ENCODE results near the gene SPEM3.

The SPEM3 gene

DNA sequence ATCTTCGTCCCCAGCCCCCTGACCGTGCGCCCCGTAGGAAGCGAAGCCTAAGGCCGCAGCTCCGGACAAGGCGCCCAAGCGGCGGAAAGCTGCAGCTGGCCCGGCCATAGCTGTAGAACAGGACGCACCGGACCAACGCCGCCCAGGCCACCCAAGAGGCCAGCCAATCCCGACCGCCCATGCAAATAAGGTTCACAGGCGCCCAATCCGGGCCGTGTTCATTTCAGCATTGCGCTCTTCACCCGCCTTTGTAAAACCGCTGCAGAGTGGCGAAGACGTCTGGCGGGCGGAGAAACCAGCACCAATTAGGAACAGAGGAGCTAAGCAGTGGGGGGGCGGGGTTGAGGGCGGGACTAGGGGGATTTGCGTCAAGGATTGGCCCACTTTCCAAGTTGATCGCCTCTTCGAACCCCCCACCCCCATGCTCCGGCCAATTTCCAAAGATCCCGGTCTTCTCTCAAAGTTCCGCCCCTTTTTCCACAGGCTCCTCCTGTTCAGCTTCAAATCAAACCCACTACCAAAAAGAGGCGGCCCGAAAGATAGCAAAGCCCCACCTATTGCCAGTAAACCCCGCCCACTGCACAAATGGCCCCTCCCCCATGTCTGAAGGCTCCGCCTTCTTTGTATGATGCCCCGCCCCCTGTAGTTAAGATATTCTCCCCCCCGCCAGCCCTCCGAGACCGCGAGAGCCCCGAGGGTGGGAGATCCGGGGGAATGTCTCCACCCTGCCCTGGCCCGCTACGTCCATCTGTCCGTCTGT lies 24.5 kb upstream of the SPEM3 start, which contains the start of gene TMEM256:
Gene TMEM256 (minus strand): TSS at position 121 of the 760 bp plus-strand sequence. CDS start 13 bp downstream, at position 108.
- peak; percentile 95 for DNase-seq (ENCODE audit: low spot score)

DNA sequence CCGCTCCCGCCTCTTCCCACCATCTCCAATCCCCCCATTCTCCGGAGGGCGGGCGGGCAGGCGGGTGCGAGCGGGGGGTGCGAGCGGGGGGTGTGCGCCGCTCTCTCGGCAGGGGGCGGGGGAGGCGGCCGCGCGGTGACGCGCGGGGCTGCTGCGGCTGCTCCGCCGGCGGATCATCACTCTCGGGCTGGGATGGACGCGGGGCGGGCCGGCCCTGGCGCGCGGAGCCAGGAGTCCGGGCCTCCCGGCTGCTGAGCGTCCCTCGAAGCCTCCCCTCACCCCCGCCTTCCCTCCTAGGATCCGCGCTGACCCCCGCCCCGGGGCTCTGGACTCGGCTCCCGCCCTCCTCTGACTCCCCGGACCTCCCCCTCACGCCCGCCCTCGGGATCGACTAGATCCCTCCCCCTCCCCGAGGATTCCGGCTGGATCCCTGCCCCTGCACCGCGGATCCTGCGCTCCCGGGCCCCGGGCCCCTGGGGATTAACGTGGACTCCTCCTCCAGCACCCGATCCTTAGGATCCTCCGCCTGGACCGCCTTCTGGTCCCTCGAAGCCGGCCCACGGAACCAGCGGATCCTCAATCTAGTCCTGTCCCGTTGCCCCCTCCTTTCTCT lies 23.8 kb upstream of the SPEM3 start:
- DNase-seq (ENCODE audit: low spot score), result no peak

DNA sequence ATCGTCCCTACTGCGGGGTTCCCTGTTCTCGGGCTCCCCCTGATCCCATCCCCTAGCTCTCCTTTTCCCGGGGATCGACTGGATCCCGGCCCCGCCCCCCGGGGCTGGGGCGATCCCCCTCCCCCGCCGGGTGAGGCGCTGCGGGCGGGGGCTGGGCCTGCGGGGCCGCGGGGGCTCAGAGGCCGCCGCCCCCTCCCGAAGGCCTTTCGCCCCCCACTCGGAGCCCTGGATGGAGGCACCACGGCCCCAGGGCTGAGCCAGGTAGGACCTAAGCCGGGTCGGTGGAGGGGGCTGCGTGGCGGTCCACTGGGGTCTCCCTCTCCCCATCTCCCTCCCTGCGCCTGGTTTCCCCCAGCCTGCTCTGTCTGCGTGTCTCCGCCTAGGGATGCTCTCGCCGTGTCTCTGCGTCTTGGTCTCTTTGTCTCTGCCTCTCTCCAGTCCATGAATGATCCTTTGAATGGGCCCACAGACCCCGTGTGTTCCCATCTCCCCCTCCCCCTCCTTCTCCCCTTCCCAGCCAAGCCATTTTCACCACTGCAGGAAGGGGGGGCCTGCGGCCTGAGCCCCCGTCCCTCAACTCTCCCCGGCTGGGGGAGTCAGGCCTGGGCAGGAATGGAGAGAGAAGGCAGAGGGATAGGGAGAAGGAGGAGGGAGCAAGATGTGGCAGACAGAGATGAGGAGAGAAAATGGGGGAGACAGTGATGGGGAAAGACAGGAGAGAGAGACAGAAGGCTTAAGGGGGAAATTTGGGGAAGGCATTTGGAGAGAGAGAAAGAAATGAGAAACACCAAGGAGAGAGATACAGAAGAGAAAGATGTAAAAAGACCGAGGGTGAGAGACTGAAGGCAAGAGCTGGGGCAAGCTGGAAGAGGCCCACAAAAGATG lies 23.1 kb upstream of the SPEM3 start:
- no peak for DNase-seq (ENCODE audit: low spot score)

DNA sequence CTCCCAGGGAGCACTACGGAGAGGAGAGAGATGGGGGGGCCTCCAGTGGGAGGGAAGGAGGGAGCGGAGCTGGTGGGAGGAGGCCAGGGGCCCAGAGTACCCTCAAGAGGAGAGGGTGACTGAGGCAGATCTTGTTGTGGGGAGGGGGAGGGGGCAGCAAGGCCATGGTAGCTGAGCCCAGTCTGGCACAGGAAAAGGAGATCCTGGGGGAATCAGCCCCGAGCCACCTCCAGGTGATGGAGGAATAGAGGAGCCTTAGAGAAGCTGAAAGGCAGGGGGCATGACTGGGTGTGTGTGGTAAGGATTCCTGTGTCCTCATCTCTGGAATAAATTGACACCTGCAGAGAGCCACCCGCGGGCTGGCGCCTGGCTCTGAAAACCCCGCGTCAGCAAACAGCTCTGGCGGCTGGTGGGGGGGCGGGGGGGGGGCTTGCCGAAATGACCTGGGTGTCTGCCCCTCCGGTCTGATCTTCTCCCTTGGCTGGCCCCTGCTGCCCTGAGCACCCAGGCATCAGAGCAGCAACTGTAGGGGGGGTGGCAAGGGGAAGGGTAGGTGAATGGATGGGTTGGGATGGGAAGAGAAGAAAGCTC lies 22.3 kb upstream of the SPEM3 start:
- no peak for DNase-seq (ENCODE audit: low spot score)

DNA sequence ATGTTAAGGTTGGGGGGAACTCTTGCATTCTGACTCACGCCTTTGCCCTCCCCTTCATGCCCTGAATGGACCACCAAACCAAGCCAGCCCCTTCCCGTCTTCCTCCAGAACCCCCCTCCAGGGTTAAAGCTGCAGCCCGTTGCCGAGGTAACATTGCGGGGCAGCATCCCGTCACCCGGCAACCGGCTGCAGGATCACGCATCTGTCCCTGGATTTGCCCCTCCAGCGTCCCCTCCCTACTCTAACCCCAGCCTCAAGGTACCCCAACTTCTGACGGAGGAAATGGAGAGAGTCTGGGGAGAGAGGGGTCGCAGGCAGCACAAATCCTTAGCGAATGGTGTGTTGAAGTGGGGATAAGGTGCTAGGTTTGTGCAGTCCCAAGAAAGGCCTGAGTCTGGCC lies 21.6 kb upstream of the SPEM3 start:
- DNase-seq (ENCODE audit: low spot score), result no peak

DNA sequence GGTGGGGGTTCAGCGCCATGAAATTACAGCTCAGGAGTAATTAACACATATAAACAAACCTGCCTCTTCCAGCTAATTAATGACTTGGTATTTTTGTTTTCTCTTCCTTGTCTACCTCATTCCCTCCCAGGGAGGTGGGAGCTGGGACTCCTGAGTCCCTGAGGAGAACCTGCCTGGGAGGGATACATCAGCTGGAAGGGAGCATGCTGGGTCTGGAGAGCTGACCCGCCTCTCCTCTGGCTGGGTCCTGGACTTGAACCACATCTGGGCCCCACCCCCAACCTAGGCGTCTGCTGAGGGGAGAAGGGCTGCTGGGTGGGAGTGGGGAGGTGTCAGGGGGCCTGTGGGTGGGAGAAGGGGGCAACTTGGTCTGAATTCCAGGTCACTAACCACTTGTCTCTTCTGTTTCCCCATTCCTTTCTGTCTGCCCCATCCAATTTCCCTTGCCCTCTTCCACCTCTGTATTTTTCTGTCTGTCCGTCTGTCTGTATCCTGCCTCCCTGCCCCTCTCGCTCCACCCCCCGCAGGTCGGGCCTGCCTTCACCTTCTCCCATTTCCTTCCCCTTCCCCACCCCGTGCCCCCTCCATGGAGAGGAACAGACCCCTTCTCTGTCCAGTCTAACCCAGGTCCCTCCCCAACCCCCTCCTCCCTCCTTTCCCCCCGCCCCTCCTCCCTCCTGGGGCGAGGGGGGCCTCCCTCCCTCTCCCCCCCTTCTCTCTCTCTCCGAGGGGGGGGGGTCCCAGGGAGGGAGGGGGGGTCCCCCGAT lies 21.0 kb upstream of the SPEM3 start, which contains the start of gene NLGN2:
Gene NLGN2 (plus strand): TSS at position 361 of the 767 bp plus-strand sequence. CDS start 411 bp downstream, outside the sequence.
- no peak for DNase-seq (ENCODE audit: low spot score)

DNA sequence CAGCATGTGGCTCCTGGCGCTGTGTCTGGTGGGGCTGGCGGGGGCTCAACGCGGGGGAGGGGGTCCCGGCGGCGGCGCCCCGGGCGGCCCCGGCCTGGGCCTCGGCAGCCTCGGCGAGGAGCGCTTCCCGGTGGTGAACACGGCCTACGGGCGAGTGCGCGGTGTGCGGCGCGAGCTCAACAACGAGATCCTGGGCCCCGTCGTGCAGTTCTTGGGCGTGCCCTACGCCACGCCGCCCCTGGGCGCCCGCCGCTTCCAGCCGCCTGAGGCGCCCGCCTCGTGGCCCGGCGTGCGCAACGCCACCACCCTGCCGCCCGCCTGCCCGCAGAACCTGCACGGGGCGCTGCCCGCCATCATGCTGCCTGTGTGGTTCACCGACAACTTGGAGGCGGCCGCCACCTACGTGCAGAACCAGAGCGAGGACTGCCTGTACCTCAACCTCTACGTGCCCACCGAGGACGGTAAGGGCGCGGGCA lies 20.4 kb upstream of the SPEM3 start:
- DNase-seq (ENCODE audit: low spot score), result no peak

DNA sequence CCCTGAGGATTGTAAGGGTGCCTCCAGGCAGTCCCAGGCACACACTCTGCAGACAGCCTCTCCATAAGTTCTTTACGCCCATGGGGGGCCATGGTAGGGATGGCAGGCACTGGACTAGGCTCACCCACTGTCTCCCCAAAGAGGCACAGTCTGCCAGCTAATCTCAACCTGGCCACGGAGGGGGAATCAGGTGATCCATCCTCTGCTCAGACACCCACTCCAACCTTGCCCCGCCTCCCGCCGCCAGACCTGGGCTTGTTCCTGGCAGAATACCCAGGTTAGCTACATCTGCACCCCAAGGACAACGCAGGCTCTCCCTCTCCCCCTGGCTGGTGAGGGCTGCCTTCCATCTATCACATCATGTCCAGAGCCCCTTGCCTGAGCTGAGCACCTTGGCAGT lies 19.8 kb upstream of the SPEM3 start:
- DNase-seq (ENCODE audit: low spot score), result no peak

DNA sequence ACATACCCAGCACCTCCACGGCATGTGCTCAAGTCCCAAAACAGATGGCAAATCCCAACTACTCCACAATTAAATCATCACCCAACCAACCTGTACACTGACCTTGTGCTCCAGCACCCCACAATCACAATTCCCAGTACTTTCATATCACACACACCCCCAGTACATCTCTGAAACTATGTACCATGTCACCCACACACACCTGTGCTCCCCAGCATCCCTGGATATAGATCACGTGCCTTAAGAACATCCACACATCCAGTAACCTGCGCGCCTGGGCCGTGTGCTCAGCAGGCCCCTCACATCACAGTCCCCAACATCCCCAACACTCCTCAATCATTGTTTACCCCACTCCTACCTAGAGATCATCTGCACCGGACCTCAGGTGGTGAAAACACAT lies 18.9 kb upstream of the SPEM3 start:
- no peak for DNase-seq (ENCODE audit: low spot score)

DNA sequence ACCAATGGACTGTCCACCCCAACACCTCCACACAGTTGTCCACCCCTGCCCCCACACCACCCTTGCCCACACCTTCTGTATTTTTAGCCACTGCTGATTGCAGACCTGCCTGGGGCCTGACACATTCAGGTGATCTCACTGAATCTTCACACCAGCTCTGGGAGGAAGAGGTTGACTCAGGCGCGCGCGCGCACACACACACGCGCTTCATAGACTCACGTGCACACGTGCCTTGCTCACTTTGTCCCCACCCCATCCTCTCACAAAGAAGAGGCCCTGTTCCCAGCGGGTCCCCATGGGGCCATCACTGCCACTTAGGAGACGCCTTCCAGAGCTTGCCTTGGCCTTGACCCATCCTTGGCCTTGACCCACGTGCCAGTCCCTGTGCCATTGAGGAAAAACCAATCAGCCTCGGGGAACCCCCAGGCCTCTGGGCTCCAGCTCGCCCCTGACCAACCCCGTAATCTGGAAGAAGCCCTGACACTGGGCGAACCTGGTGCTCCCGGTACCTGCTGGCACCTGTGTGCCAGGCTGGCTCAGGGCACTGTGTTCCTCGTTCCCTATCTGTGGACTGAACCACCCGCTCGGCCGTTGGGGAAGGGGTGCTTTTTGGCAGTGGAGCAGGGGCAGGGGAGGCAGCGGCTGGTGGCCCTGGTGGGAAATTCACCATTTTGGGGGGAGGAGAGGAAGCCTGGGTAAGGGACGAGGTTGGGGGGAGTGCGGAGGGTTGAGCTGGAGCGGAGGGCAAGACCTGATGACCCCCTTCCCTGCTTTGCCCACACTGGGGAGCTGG lies 17.8 kb upstream of the SPEM3 start:
- no peak for DNase-seq (ENCODE audit: low spot score)

DNA sequence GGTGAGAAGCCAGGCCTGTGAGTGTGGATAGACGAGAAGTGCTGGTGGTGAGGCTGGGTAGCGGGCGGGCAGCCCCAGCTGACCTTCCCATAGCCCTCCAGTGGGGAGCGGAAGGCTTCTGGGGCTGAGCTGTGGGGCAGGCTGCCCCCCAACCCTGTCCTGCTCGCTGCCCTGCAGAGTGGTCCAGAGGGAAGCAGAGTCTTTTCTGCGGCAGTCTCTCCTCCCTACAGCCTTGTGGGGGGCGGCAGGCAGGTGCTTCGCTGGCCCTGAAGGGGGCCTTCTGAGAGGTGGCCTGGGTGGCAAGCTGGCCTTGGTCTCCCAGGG lies 17.3 kb upstream of the SPEM3 start:
- DNase-seq (ENCODE audit: low spot score), result no peak

DNA sequence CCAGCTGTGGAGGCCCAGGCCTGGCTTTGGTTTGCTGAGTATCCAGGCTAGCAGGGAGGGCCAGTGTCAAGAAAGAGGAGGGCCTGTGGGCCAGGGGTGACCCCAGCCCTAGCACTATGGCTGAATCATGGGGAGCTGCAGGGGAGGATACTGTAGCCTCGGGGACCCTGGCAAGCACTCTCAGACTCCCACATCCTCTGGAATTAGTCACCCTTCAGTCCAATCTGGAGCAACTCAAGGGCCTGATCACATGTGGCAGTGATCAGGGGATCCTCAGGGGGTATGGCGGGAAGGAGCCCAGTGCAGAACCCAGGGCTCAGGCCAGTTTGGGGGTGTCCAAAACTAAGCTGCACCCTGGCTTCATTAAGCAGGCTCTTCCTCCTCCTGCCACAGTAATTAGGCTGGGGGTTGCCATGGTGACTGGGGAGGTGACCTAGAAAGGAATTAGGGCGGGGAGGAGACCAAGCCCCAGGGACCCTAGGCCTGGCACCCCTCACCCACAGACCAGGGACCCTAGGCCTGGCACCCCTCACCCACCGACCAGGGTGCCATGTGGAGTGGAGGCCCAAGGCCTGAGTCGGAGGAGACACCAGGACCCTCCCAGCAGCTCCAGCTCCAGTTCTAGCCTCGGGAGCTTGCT lies 15.2 kb upstream of the SPEM3 start:
- no peak for DNase-seq (ENCODE audit: low spot score)

DNA sequence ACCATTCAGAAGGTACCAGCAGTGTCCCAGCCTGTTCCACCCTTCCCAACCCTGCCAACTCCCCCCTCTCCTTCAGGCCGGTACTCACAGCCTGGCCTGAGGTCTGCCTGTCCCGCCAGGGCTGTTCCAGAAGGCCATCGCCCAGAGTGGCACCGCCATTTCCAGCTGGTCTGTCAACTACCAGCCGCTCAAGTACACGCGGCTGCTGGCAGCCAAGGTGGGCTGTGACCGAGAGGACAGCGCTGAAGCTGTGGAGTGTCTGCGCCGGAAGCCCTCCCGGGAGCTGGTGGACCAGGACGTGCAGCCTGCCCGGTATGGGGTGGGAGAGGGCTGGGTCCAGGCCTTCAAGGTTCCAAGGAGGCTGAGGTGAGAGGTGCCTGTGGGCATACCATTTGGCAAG lies 13.8 kb upstream of the SPEM3 start:
- no peak for DNase-seq (ENCODE audit: low spot score)

DNA sequence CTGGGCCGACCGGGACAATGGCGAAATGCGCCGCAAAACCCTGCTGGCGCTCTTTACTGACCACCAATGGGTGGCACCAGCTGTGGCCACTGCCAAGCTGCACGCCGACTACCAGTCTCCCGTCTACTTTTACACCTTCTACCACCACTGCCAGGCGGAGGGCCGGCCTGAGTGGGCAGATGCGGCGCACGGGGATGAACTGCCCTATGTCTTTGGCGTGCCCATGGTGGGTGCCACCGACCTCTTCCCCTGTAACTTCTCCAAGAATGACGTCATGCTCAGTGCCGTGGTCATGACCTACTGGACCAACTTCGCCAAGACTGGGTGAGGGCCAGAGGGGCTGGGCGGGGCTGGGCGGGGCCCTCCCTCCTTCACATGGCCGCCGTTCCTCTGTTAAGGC lies 12.9 kb upstream of the SPEM3 start:
- DNase-seq (ENCODE audit: low spot score), result no peak

DNA sequence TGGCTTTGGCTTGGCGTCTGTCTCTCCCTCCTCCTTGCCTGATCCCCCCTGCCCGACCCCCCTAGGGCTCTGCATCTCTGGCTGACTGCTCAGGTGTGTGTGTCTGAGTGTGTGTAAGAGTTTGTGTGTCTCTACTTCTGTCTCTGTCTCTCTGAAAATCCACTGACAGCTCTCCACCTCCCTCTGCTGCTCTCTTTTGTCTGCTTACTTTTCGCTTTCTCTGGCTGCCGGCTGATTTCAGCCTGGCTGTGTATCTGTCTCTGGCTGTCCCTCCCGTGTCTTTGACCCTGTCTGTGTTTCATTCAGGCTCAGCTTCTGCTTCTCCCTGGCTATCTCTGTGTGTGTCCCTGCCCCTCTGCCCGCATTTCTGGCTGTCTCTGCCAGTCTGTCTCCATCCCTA lies 12.3 kb upstream of the SPEM3 start:
- DNase-seq (ENCODE audit: low spot score), result no peak

DNA sequence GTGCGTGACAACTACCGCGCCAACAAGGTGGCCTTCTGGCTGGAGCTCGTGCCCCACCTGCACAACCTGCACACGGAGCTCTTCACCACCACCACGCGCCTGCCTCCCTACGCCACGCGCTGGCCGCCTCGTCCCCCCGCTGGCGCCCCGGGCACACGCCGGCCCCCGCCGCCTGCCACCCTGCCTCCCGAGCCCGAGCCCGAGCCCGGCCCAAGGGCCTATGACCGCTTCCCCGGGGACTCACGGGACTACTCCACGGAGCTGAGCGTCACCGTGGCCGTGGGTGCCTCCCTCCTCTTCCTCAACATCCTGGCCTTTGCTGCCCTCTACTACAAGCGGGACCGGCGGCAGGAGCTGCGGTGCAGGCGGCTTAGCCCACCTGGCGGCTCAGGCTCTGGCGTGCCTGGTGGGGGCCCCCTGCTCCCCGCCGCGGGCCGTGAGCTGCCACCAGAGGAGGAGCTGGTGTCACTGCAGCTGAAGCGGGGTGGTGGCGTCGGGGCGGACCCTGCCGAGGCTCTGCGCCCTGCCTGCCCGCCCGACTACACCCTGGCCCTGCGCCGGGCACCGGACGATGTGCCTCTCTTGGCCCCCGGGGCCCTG lies 11.5 kb upstream of the SPEM3 start:
- DNase-seq (ENCODE audit: low spot score), result no peak

DNA sequence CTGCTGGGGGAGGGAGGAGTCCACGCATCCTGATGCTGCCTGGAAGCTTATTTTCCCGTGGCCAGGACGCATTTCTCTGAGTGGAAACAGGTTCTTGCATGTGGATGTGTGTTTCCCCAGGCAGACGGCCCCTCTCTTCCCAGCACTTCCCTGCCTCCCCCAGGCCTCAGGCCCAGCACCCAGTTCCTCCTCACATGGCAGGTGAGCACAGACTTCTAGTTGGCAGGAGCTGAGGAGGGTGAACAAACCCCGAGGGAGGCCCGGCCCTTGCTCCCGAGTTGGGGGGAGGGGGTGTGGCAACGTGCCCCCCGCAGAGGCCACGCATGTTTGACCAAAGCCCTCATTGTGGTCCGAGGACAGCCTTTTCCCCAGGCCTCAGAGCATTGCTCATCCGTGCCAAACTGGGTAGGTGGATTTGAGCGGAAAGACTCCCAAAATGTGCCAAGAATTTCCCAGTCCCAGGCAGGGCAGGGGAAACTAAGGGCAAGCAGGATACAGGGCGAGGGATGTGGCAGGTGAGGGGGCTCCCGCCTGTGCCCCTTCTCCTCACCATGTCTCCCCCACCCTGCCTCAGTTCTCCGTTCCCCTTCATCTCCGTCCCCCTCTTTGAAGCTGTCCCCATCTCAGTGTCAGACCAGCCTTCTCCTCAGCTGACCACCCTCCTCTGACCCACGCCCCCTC lies 10.0 kb upstream of the SPEM3 start:
- DNase-seq (ENCODE audit: low spot score), result no peak

DNA sequence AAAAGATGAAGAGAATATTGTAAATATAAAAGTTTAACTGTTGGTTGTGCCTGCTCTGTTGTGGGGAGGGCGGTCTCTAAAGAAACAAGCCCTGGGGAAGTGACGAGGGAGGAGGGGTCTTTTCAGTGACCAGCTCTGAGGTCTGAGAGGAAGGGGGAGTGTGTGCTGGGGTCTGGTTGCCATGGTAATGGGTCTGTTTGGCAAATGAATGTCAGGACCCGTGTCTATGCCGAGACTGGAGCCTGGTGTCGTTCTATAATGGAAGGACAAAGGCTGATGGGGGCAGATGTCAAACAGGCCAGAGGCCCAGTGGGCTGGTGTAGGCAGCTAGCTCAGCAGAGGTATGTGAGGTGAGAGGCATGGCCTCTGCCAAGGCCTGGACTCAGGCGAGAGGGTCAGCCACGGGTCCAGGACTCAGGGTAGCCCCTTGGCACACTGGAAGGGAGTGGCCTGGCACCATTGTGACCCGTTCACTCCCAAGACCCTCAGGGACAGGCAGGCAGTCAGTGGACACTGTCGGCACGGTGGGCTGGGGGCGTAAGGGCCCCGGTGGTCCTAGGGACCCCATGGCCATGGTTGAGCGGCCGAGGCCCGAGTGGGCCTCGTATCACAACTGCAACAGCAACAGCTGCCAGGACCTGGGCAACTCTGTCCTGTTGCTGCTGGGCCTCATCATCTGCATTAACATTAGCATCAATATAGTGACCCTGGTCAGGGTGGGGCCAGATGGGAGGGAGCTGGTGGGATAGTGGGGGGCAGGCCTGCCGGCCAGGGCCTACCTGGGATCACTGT lies 8.6 kb upstream of the SPEM3 start, which contains the start of gene SPEM1:
Gene SPEM1 (plus strand): TSS at position 506 of the 792 bp plus-strand sequence. CDS start 61 bp downstream, at position 567.
- DNase-seq (ENCODE audit: low spot score), result no peak

All from NAMALWA (cell line).